Left kidney (tissue), 8 donors: ENCODE data around the gene KRT12. TPM values are rescaled to one million over a fixed set of nuclear protein-coding genes. Genes with fewer than 3 reads are reported as not detected.

ENCODE experiments used
- DNase-seq: peaks from one replicate; pipeline ENCODE4 v3.0.0-alpha.2; 2013
- long read RNA-seq, 8 donors: transcript quantifications; one replicate each; lab custom pipeline, GENCODE V29; 2026
- polyA plus RNA-seq: library from polyadenylated mRNA; unstranded; fragments of 120-200 nt; gene quantifications from one replicate; pipeline ENCODE4 v1.2.1, GENCODE V29; 2013; ENCODE audit not compliant: insufficient read length

The KRT12 gene
- polyA plus RNA-seq, result 0.37 TPM
- long read RNA-seq, donor 1, result 0 reads
- long read RNA-seq, donor 2, result 0 reads
- long read RNA-seq, donor 3, result 0 reads
- long read RNA-seq, donor 4, result 0 reads
- long read RNA-seq, donor 5, result 0 reads
- long read RNA-seq, donor 6, result 0 reads
- long read RNA-seq, donor 7, result 0 reads
- long read RNA-seq, donor 8, result 0 reads

DNA sequence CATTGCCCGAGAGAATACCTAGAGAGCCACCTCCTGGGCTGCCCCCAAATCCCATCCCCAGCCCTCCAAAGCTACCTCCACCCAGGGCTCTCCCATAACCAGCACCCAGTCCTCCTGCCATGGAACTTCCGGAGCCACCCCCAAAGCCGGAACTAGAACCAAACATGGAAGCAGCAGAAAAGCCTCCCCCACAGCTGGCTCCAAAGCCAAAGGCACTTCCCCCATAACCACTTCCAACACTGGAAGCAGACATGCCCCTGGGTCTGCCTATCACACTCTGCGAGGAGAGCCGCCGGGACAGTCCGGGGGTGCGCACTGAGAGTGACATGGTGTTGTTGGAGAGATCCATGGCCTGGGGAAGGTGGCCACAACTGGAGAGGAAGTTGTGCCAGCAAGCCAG, at the start of gene KRT12:
KRT12 (minus strand) TSS at position 386 of the 400 bp plus-strand sequence; CDS start at position 349, 37 bp downstream.
- no peak for DNase-seq

DNA sequence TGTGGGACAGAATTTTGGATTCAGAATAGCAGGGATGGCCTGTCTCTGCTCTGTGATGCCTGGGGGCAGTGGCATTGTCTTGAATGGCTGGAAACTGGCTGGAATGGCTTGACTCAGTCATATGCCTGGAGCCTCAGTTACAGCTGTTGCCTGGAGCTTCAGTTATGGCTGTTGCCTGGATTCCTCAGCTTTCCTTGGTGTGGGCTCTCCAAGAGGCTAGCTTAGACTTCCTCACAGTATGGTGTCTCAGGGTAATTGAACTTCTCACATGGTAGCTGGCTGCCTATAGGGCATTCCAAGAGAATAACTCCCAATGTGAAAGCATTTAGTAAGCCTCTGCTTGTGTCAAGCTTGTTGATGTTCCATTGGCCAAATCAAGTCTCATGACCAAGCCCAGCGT, 49.3 kb upstream of the KRT12 start:
- DNase-seq, result no peak

- DNase-seq, result no peak
These were observed 48.8 kb upstream of the KRT12 start for GRCh38 chr17:40915721-40916256.

DNA sequence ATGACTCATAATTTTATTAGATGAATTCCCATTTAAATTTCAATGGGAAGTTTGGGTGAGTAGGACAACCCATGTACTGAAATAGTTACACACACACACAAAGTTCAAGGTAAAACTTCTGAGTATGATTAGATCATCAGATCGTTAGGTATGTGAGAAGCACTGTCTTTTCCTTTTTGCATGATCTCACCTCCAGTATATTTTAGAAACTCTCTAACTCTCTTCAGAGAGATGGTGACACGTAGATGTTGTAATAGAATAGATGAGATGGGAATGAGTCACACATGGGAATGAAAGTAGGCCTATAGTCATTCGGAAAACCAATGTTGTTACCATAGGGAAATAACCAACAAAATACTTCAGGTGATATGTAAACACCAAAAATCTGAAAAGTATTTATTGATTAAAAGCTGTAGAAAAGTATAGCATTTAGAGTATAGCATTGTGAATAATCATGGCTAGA, 48.2 kb upstream of the KRT12 start:
- no peak for DNase-seq

DNA sequence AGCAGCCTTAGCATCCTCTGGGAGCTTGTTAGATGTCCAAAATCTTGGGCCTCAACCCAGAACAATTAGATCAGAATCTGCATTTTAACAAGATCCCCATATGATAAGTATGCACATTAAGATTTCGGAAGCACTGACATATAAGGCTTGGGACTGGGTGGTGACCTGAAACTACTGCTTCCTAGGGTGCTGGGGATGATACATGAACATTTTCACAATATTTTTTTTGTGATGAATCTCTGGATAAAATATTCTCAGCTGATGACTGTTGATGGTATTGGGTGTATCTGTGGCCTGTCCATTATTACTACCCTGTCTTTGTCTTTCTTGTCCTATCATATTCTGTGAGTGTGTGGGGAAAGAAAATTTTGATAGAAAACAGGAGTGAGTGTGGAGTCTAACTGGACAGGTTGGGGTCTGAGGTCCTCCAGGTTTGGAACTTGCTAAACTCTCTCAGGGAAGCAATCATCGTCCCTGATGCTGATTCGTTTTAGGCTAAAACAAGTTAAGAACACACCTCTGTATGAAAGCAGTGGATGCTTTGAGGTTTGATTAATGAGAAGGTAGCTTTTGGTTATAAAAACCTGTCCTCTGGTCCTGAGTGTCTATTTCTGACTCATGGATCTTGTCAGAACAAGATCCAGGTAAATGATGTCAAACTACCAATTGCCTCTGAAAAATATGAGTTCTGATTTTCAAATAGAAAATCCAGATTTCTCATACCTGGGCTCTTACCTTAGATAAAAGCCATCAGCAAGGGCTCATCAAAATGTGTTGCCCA, 47.2 kb upstream of the KRT12 start:
- DNase-seq, result no peak

DNA sequence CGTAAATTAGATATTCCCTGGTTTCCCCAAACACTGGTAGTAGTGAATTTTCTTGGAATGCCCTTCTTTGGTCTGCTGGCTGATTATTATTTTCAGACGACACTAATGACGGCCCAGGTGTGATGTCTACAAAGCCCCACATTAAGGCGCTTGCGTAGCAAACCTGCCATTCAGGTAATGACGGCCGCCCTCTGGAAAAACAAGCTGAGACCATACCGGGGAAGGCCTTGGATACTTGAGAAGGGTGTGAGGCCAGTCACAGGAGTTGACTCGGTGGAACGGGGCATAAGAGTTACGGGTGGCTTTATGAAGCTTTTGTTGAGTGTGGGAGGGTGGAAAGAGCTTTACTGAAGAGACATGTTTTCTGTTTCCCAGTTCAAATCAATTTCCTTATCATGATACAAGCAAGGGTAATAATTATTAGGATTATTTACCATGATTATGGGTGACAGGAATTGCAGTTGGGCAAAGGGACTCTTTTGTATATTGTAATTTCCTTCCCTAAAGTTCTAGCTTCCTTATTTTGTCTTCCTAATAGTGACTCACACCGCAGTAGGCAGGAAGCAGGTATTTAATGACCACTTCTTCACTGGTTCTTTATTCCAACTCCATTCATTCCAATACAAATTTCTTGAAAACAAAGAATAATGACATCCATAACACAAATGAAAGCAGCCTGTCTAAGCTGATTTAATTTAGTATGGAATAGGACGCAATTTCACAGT, 45.6 kb upstream of the KRT12 start:
- no peak for DNase-seq

DNA sequence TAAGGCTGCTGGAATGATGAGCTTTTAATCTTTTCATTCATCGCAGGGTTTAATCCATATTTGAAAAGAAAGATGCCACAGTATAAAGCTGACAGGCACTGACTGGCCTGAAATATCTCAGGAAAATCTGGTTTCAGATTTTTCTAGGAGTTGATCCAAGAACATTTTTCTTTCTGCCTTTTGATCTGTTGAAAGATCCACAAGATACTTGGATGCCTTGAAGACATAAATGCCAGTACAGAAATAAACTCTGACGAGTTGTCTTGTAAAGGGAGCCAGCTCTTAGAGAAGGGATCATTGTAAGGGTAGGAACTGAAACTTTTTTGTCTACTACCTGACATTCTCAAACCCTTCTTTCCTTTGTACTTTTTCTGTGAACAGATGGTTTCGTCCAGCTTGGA, 43.4 kb upstream of the KRT12 start:
- DNase-seq, result no peak

GRCh38 chr17:40909755-40910154, 42.7 kb upstream of the KRT12 start:
- DNase-seq, result no peak

DNA sequence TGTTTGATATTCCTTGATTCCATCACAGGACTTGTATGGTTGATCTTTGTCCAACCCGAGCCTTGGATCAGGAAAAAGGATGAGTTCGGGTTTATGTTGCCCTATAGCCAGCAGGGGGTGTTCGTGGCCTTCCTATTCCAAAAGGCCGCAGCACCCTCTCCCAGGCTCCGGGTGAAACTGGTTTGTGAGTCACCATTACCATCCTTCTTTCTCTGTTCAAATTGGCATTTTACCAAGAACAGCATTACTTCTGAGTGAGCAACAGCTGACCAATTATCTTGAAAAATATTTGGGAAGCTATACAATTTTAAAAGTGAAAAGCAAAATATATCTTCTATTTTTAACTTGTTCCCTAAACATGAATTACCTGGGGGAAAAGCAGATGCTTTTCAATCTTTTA, 42.3 kb upstream of the KRT12 start:
- peak; percentile 74 for DNase-seq

DNA sequence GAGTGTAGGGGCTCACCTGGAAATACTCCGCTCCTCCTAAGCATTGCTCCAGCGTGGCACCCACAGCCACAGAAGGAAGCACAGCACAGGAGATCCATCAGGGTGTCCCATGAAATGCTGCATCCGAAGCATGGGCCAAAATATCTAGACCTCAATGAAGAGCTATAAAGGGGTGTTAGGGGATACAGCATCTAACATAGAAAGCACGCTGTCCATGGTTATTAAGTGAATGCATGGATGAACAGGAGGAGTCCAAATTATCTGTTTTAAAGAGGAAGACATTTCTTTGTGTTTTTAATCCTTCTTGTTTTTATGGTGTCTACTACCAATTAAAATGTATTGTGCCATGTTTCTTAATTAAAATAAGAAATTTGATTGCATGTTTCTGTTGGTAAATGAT, 39.6 kb upstream of the KRT12 start:
- DNase-seq, result no peak

GRCh38 chr17:40905370-40905769, 38.3 kb upstream of the KRT12 start:
- DNase-seq, result no peak

DNA sequence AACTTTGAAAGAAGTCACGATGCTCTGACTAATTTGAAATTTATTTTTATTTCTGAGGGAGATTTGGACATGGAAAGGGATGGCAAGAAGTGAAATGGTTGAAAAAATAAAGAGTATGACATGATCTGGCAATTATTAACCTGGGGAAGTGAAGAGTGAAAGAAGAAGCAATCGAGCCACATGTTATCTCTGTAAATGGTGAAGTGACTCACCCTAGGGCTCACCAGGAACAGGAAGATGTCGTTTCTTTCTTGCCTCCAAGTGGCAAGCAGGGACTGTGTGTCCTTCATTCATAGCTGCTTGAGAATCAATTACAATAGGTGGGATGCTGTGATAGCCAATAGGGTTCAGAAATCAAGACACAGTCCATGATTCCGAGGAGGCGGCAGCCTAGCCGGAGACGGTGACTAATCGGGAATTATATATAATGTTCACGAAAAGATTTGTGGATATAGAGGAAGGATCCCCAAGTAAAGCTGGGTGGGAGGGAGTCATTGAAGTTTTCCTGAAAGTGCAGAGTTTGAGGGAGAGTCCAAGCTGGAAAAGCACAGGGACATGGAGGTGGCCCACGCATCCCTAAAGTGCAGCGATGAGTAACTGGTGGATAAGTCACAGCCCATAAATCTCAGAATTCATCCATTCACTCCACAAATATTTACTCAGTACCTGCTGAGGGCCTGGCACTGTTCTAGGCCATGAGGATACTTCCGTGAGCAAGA, 36.3 kb upstream of the KRT12 start:
- DNase-seq, result no peak

DNA sequence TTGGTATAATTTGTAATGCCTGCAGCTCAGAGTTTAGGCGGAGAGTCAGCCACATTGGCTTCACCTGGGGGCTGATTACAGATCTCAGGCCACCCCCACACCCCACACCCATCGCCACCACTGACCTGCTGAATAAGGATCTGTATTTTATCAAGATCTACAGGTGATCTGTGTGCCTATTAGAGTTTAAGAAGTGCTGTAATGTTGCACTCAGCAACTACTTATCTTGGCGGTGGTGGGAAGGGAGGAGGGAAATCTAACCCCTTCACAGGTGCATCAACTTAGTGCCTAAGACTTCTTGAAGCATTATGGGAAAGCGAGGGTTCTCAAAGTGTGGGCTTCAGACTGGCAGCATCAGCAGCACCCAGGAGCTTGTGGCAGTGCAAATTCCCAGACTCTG, 35.5 kb upstream of the KRT12 start:
- no peak for DNase-seq

GRCh38 chr17:40901981-40902474, 35.0 kb upstream of the KRT12 start:
- DNase-seq, result no peak

DNA sequence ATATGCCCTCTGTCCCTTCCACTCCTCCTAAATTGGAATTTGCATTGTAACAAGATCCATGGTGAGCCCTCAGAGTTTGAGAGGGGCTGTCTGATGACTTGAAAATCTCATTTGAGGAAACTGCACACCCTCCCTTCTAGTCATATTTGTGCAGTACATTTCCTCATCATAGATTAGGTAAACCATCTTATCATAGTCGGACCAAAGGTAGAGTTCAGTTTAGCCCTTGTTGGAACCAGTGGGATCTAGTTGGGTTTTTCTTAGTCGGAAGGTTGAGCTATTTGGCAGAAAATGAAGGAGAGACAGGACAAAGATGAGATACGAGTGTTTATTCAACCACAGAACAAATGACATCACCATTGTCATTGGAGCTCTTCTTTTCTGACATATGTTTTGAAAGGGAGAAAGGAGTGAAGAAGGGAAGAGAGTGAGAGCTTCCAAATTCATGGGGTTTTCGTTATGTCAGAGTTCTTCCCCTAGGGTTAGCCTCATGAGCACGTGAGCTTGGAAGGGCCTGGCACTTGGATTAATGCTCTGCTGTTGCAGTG, 33.9 kb upstream of the KRT12 start:
- DNase-seq, result no peak

DNA sequence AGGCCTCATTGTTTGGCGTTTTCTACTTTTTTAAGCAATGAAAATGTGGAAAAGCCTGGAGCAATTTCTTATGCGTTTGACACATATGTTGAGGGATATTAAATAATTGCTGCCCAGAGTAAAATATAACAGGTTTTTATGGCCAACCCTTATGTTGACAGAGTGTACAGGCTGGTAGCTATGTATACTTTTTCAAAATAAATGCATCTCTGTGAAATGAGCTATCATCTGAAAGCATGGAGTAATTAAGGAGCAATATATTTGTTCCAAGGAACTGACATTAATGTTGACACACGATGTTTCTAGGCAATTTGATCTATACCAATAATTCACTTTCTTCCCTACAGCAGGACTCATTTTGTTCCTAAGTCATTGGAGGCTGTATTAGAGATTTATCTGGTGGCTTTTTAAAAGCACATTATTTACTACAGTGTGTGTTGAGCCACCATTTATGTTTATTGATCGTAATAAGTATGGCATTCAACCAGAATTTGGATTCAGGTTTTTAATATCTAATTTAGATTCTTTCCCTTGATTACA, 30.0 kb upstream of the KRT12 start:
- no peak for DNase-seq

GRCh38 chr17:40895106-40895730, 28.2 kb upstream of the KRT12 start:
- DNase-seq, result no peak

DNA sequence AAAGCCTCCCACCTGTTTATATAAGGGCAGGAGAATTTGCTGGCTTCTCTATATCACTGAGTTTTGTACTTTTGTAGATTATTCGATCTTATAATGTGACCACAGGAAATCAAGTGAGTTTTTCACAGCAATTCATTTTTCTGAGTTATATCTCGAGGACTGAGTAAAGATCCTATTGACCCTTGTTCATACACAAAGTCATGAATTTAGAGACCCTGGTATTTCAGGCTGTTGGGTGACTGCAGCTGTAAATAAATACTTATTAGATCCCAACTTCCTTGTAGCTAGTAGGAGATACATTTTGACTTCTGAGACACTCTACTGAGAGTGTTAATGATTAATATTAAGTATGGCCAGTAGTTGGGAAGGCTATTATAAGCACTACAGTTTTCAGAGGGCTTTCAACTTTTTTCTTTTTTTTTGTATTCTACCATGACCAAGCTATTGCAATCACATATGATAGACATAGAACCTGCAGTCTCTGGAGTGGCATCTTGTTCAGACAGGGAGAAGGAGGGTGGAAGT, 21.2 kb upstream of the KRT12 start:
- DNase-seq, result no peak

DNA sequence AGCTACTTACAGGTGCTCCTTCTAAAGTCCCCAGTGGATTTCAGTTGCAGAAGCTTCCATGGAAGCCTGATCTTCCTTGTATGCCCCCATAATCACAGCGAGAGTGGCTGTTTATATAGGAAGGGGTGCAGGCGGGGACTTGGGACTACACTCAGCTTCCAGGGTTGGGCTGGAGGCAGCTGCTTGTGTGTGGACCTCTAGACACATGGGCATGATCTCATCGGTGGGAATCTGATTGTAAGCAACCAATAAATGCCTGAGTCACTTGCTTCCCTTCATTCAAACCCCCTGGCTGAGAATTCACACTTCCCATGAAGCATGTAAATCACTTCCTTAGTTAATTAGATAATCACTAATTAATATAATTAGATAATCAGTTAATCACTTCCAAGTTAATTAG, 19.1 kb upstream of the KRT12 start:
- DNase-seq, result no peak

DNA sequence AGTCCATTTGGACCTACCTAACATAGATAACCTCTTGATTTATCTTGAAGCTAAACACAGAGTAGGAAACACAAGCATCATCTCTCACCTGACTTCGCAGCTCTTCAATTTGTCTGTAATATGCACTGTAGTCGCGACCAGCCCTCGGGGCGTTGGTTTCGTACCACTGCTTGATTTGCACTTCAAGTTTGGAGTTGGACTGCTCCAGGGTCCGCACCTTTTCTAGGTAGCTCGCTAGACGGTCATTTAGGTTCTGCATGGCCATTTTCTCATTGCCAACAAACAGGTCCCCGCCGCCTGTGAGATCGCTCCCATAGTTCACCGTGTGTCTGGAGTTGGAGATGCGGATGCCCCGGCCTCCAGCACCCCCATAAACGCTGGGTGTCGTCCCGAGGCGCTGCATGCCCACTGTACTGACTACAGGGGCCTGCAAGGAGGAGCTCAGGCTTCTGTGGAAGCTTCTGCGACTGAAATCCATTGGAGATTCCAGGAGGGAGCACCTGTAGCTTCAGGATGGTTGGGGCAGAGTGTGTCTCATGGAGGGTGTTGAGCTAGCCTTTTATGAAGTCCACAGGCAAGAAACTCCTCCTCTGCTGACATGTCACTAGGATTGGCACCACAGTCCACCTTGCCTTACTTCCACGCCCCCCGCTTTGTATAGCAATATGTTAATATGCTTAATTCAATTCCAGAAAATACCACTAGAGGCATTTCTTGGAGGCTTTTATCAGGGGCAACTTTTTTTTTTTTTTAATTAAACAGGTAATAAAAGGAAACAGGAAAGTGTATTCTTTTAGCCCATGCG, 17.9 kb upstream of the KRT12 start, which contains the start of gene KRT20:
KRT20 (minus strand) TSS at position 535 of the 805 bp plus-strand sequence; CDS start at position 478, 57 bp downstream.
- DNase-seq, result no peak
